DMS153 treated with DMSO at 0.1 percent for 48 hours (cell line): Measurements from ENCODE around the gene SMYD3.

Experiments
- DNase-seq: peaks from one replicate; lab custom pipeline; 2025; ENCODE audit not compliant: unreplicated experiment; lab: John Stamatoyannopoulos, UW

SMYD3 gene

GRCh38 chr1:246506674-246507481 lies at the start of gene SMYD3:
Gene SMYD3, minus strand, starts transcription at chr1:246507279.
- peak; percentile 78 for DNase-seq

- DNase-seq = no peak
These were observed 47.1 kb upstream of the SMYD3 start for GRCh38 chr1:246554201-246554600.

GRCh38 chr1:246552110-246552509 lies 45.0 kb upstream of the SMYD3 start:
- DNase-seq = no peak

- DNase-seq = no peak
These were observed 43.3 kb upstream of the SMYD3 start for GRCh38 chr1:246550402-246550801.

- no peak for DNase-seq
These were observed 42.6 kb upstream of the SMYD3 start for GRCh38 chr1:246549665-246550064.

- no peak for DNase-seq
These were observed 36.9 kb upstream of the SMYD3 start for GRCh38 chr1:246544001-246544400.

- DNase-seq = no peak
These were observed 33.8 kb upstream of the SMYD3 start for GRCh38 chr1:246540738-246541491.

- DNase-seq = peak; percentile 18
These were observed 30.8 kb upstream of the SMYD3 start for GRCh38 chr1:246537887-246538286.

- no peak for DNase-seq
These were observed 30.4 kb upstream of the SMYD3 start for GRCh38 chr1:246537441-246537840.

GRCh38 chr1:246534114-246534513 lies 27.0 kb upstream of the SMYD3 start:
- peak; percentile 5 for DNase-seq

- DNase-seq = no peak
These were observed 26.4 kb upstream of the SMYD3 start for GRCh38 chr1:246533371-246533905.

GRCh38 chr1:246532519-246532918 lies 25.4 kb upstream of the SMYD3 start:
- DNase-seq = no peak

- DNase-seq = no peak
These were observed 23.4 kb upstream of the SMYD3 start for GRCh38 chr1:246530482-246530881.

GRCh38 chr1:246528933-246529731 lies 22.1 kb upstream of the SMYD3 start:
- DNase-seq = no peak

GRCh38 chr1:246527402-246528088 lies 20.5 kb upstream of the SMYD3 start:
- no peak for DNase-seq

- DNase-seq = no peak
These were observed 19.8 kb upstream of the SMYD3 start for GRCh38 chr1:246526915-246527314.

- DNase-seq = no peak
These were observed 19.3 kb upstream of the SMYD3 start for GRCh38 chr1:246526380-246526779.

GRCh38 chr1:246519514-246519913 lies 12.4 kb upstream of the SMYD3 start:
- no peak for DNase-seq

- DNase-seq = no peak
These were observed 11.6 kb upstream of the SMYD3 start for GRCh38 chr1:246518456-246519205.

- no peak for DNase-seq
These were observed 10.3 kb upstream of the SMYD3 start for GRCh38 chr1:246517391-246517790.
